HEK293T (cell line): ENCODE measurements around the gene HOXD3.

Source experiments
- CTCF ChIA-PET: fragments of 350-600 bp; formaldehyde crosslinking; extraction: SDS; loops from one replicate; lab custom pipeline; 2021; ENCODE audit warnings: antibody characterized with exemption, inconsistent platforms; lab: Yijun Ruan, JAX
- POLR2A ChIA-PET: fragments of 350-600 bp; formaldehyde crosslinking; extraction: SDS; loops from one replicate; lab custom pipeline; 2020; ENCODE audit warnings: antibody characterized with exemption, inconsistent platforms; lab: Yijun Ruan, JAX
- DNase-seq: peaks from one replicate; pipeline ENCODE4 v3.0.0; 2012; ENCODE audit warnings: mixed read lengths; ENCODE audit errors: extremely low spot score
- ARNT ChIP-seq: fragments of 450-650 bp; IDR thresholded peaks from 2 replicates; pipeline ENCODE4 v1.6.1; 2017; ENCODE audit warnings: mild to moderate bottlenecking
- BHLHE40 ChIP-seq: fragments of 450-650 bp; IDR thresholded peaks from 2 replicates; pipeline ENCODE4 v1.6.1; 2016; ENCODE audit warnings: mild to moderate bottlenecking, moderate library complexity, borderline replicate concordance
- CTBP1 ChIP-seq: fragments of 450-650 bp; IDR thresholded peaks from 2 replicates; pipeline ENCODE4 v1.6.1; 2016; ENCODE audit warnings: borderline replicate concordance
- ELF4 ChIP-seq: fragments of 450-650 bp; IDR thresholded peaks from 2 replicates; pipeline ENCODE4 v1.6.1; 2017; ENCODE audit warnings: antibody characterized with exemption
- FOXA1 ChIP-seq: fragments of 450-650 bp; IDR thresholded peaks from 2 replicates; pipeline ENCODE4 v1.6.1; 2016; ENCODE audit warnings: mild to moderate bottlenecking
- FOXK2 ChIP-seq: fragments of 450-650 bp; IDR thresholded peaks from 2 replicates; pipeline ENCODE4 v1.6.1; 2016; ENCODE audit warnings: mild to moderate bottlenecking
- FOXM1 ChIP-seq: fragments of 450-650 bp; IDR thresholded peaks from 2 replicates; pipeline ENCODE4 v1.6.1; 2017; ENCODE audit warnings: mild to moderate bottlenecking, borderline replicate concordance
- HDGF ChIP-seq: fragments of 450-650 bp; IDR thresholded peaks from 2 replicates; pipeline ENCODE4 v1.6.1; 2017; ENCODE audit warnings: antibody characterized with exemption, borderline replicate concordance
- L3MBTL2 ChIP-seq: fragments of 450-650 bp; conservative IDR thresholded peaks from 2 replicates; pipeline ENCODE4 v1.6.1; 2016; ENCODE audit warnings: mild to moderate bottlenecking
- LEF1 ChIP-seq: fragments of 450-650 bp; IDR thresholded peaks from 2 replicates; pipeline ENCODE4 v1.6.1; 2017; ENCODE audit warnings: mild to moderate bottlenecking, borderline replicate concordance
- NFRKB ChIP-seq: fragments of 450-650 bp; IDR thresholded peaks from 2 replicates; pipeline ENCODE4 v1.6.1; 2016; ENCODE audit warnings: mild to moderate bottlenecking, moderate library complexity
- PKNOX1 ChIP-seq: fragments of 450-650 bp; IDR thresholded peaks from 2 replicates; pipeline ENCODE4 v1.6.1; 2016
- SP1 ChIP-seq: fragments of 450-650 bp; IDR thresholded peaks from 2 replicates; pipeline ENCODE4 v1.6.1; 2017
- SUZ12 ChIP-seq: fragments of 450-650 bp; IDR thresholded peaks from 2 replicates; pipeline ENCODE4 v1.6.1; 2016; ENCODE audit warnings: mild to moderate bottlenecking
- TARDBP ChIP-seq: fragments of 450-650 bp; IDR thresholded peaks from 2 replicates; pipeline ENCODE4 v1.6.1; 2016
- ZNF384 ChIP-seq: fragments of 450-650 bp; IDR thresholded peaks from 2 replicates; pipeline ENCODE4 v1.6.1; 2016

HOXD3 gene

GRCh38 chr2:176156807-176157498, at the start of gene HOXD3:
Gene HOXD3 (plus strand): TSS chr2:176157307. CDS start chr2:176169115, 11,808 bp downstream.
- no peak for DNase-seq
- ChIA-PET POLR2A (interaction anchor here (1.0 to 1.1 kb wide), 2 partner anchors 11 to 16 kb away, joined by 4 to 5 read pairs; no protein-coding TSS in a partner anchor), CTCF (interaction anchor here (2.4 kb wide), 1 partner anchor 16 kb away, joined by 9 read pairs; no protein-coding TSS in a partner anchor)
- TF ChIP-seq LEF1 = no peak
- TF ChIP-seq PKNOX1 = no peak
- no peak for TF ChIP-seq FOXM1
- no peak for TF ChIP-seq SP1
- TF ChIP-seq ARNT = no peak

- no peak for TF ChIP-seq FOXK2
- no peak for TF ChIP-seq ARNT
- TF ChIP-seq NFRKB = no peak
- TF ChIP-seq L3MBTL2 = no peak
- TF ChIP-seq SP1 = no peak
- no peak for TF ChIP-seq FOXM1
- no peak for TF ChIP-seq LEF1
- no peak for DNase-seq
- ChIA-PET CTCF (no interaction called here), POLR2A (interaction anchor here (3.9 kb wide), 1 partner anchor 24 kb away, joined by 35 read pairs; the partner anchor contains the start of gene HOXD8)
Observed at GRCh38 chr2:176107731-176108181, 49.4 kb upstream of the HOXD3 start.

GRCh38 chr2:176109192-176109901, 47.8 kb upstream of the HOXD3 start:
- no peak for DNase-seq
- ChIA-PET POLR2A (interaction anchor here (1.0 kb wide), 1 partner anchor 11 kb away, joined by 3 read pairs; no protein-coding TSS in a partner anchor), CTCF (no interaction called here)
- no peak for TF ChIP-seq FOXA1
- no peak for TF ChIP-seq FOXM1
- no peak for TF ChIP-seq ARNT
- no peak for TF ChIP-seq NFRKB
- no peak for TF ChIP-seq ZNF384
- no peak for TF ChIP-seq BHLHE40
- no peak for TF ChIP-seq SUZ12
- no peak for TF ChIP-seq SP1
- TF ChIP-seq L3MBTL2 = no peak; the same call in 1 of the 2 replicates
- no peak for TF ChIP-seq ELF4
- TF ChIP-seq FOXK2 = no peak
- TF ChIP-seq PKNOX1 = no peak
- TF ChIP-seq HDGF = no peak
- TF ChIP-seq LEF1 = no peak
- no peak for TF ChIP-seq TARDBP

GRCh38 chr2:176109946-176110345, 47.2 kb upstream of the HOXD3 start:
- DNase-seq = no peak
- ChIA-PET POLR2A (interaction anchor here (1.0 kb wide), 1 partner anchor 10 kb away, joined by 3 read pairs; no protein-coding TSS in a partner anchor), CTCF (interaction anchor here (0.7 kb wide), 1 partner anchor 735 kb away, joined by 3 read pairs; no protein-coding TSS in a partner anchor)

GRCh38 chr2:176110415-176111308, 46.4 kb upstream of the HOXD3 start:
- CTCF ChIA-PET = interaction anchor here (0.7 to 0.8 kb wide), 3 partner anchors 16 to 734 kb away, joined by 3 read pairs; no protein-coding TSS in a partner anchor
- POLR2A ChIA-PET = interaction anchor here (1.0 to 1.3 kb wide), 2 partner anchors 10 to 14 kb away, joined by 3 to 4 read pairs; no protein-coding TSS in a partner anchor
- no peak for DNase-seq
- TF ChIP-seq ELF4 = no peak

More at GRCh38 chr2:176109946-176110345, 47.2 kb upstream of the HOXD3 start:
- TF ChIP-seq ELF4 = no peak
- TF ChIP-seq LEF1 = no peak
- no peak for TF ChIP-seq SUZ12
- TF ChIP-seq TARDBP = no peak
- TF ChIP-seq HDGF = no peak
- no peak for TF ChIP-seq CTBP1
- no peak for TF ChIP-seq FOXM1
- no peak for TF ChIP-seq SP1
- no peak for TF ChIP-seq L3MBTL2
- no peak for TF ChIP-seq BHLHE40
- TF ChIP-seq NFRKB = no peak
- no peak for TF ChIP-seq FOXA1
- no peak for TF ChIP-seq FOXK2
- TF ChIP-seq ZNF384 = no peak

GRCh38 chr2:176111309-176111663, 45.8 kb upstream of the HOXD3 start:
- no peak for TF ChIP-seq L3MBTL2
- TF ChIP-seq CTBP1 = no peak
- no peak for TF ChIP-seq TARDBP
- no peak for TF ChIP-seq ELF4
- TF ChIP-seq ZNF384 = no peak
- TF ChIP-seq LEF1 = no peak
- TF ChIP-seq BHLHE40 = no peak
- no peak for TF ChIP-seq HDGF
- TF ChIP-seq ARNT = no peak
- TF ChIP-seq FOXK2 = no peak
- no peak for TF ChIP-seq SUZ12
- no peak for TF ChIP-seq PKNOX1
- DNase-seq = no peak
- POLR2A ChIA-PET = interaction anchor here (1.3 kb wide), 1 partner anchor 15 kb away, joined by 4 read pairs; no protein-coding TSS in a partner anchor
- CTCF ChIA-PET = interaction anchor here (0.6 to 0.8 kb wide), 2 partner anchors 16 to 459 kb away, joined by 3 read pairs; no protein-coding TSS in a partner anchor
